GM21360 (cell line): ENCODE results near the gene LRRN2.
A peak's percentile ranks its signal among the peaks of the same experiment; 100 is the strongest.
"Not testable (repeated sequence)": the region's sequence is repeated elsewhere in the genome, so short reads cannot be mapped to it uniquely, and the experiment has no call there.

Source experiments
- ATAC-seq: cut with Tn5 transposase; IDR thresholded peaks from one replicate; pipeline ENCODE4 v1.9.1; 2021; ENCODE audit warnings: mild to moderate bottlenecking, moderate library complexity; ENCODE audit not compliant: unreplicated experiment

Gene LRRN2

DNA sequence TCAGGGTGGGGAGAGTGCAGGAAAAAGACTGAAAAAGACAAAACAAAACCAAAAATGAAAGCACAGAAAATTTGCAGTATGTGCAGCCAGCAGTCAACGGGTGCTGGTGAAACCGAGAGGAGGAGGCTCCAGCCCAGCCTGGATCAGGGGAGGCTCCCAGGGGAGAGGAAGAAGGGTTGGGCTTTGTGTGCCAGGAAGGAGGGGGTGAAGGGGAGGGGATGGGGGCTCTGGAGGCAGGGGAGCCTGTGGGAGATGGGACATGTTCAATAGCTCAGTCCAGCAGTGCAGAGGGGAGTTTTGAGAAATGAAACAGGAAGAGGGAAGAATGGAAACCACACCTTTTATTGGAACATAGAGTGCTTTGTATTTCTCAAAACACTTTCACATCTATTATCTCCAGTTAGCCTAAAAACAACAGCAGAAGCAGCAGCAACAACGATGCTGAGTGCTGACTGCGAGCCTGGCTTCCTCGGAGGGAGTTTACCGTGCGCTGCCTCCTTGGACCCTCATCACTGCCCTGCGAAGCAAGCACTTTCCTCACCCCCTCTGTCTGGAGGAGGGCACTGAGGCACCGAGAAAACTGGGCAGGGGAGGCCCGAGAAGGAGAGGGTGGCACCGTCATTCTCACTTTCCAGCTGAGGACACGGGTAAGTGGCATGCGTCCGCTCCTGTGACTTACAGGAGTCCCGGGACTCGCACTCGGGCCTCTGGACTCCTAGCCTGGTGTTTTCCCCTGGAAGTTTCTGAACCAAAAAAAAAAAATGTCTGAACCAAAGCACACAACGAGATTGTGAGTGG is 106.5 kb downstream of the LRRN2 start:
- peak; percentile 71 for ATAC-seq

- no peak for ATAC-seq
Measured at GRCh38 chr1:204577794-204578478, 107.6 kb downstream of the LRRN2 start.

GRCh38 chr1:204576422-204576821 is 109.1 kb downstream of the LRRN2 start:
- no peak for ATAC-seq

DNA sequence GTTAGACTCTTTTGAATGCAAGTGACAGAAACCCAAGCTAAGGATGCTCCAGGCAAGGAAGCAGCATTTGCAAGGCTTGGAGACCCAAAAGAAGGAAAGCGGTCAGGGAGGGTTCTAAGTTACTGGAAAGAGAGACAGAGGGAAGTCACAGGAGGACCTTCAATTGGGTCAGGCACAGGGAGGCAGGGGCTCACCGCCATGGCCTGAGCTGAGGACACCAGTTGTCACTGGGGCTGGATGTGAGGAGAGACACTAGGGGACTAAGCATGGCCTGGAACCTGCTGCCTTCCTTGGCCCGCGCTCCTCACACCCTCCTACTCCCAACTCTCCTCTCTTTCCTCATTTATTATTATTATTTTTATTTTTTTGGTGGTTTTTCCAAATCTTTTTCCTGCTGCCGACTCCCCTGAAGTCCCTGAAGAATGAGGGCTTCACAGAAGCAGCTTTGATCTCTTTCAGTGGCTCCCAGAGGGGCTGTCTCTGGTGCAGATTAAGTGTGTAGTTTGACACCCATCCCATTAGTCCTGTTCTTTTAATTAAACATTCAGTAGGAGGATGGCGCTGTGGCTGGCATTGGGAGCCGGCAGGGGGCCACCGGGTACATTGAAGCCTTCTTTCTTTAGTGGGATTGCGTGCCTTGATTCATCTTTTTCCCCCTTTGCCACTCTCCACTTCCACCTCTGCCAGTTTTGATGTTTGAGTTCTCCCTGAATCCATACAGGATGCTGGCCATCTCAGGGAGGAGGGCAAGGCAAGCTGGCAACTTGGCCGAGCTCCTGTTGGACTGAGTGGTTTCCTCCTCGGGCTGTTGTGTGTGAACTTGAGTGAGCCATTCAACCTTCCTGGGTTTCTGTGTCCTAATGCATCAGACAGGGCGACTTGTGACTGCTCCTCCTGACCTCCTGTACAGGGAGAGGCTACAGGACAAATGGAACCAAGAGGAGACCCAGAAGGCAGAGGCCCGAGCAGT is 110.0 kb downstream of the LRRN2 start:
- no peak for ATAC-seq

- no peak for ATAC-seq
Measured at GRCh38 chr1:204574865-204575163, 110.7 kb downstream of the LRRN2 start.

GRCh38 chr1:204574016-204574864 is 111.3 kb downstream of the LRRN2 start:
- ATAC-seq = no peak

- no peak for ATAC-seq
Measured at GRCh38 chr1:204572923-204573922, 112.3 kb downstream of the LRRN2 start.

DNA sequence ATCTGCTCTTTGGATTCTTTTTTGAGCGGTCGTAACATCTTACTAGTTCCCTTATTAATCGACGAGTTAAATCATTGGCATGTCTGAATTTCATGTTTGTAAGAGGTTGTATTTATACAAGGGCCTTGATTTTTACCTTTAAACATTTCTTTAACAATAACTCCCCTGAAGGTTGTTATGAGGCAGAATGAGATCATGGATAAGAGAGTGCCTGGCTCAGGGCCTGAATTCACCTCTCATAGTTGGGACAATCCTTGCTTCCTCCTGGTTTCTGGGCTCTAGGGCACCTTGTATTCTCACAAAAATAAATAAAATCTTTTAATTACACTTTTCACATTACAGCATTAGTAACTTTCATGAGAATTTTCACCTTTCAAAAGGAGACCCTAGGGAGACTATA is 113.9 kb downstream of the LRRN2 start:
- ATAC-seq = no peak

- ATAC-seq = no peak
Measured at GRCh38 chr1:204571128-204571527, 114.4 kb downstream of the LRRN2 start.

DNA sequence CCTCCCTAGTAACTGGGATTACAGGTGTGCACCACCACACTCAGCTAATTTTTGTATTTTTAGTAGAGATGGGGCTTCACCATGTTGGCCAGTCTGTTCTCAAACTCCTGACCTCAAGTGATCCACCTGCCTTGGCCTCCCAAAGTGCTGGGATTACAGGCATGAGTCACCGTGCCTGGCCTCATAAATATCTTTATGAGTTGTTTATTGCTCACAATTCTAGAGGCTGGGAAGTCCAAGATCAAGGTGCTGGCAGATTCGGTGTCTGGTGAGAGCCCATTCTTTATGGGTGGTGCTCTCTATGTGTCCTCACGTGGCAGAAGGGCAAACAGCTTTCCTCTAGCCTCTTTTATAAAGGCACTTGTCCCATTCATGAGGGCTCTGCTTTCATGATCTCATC is 115.5 kb downstream of the LRRN2 start:
- ATAC-seq = not testable (repeated sequence)

DNA sequence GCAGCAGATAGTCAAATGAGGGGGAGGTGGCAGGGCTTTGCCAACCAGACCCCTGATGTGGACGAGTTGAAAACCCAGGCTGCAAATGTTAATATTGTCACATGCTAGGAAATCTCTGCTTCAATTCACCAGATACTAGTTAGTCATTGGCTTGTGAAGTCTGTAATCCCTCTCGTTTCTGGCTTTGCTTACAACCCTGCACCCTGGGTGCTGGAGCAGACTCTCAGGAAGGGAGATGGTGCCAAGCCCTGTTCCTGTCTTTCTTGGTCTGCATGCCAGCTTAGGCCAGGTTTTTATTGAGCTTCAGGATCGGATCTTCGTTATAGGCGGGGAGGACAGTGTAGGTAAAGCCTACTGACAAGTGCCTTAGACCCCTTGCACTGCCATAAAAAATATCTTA is 116.1 kb downstream of the LRRN2 start:
- ATAC-seq = no peak

DNA sequence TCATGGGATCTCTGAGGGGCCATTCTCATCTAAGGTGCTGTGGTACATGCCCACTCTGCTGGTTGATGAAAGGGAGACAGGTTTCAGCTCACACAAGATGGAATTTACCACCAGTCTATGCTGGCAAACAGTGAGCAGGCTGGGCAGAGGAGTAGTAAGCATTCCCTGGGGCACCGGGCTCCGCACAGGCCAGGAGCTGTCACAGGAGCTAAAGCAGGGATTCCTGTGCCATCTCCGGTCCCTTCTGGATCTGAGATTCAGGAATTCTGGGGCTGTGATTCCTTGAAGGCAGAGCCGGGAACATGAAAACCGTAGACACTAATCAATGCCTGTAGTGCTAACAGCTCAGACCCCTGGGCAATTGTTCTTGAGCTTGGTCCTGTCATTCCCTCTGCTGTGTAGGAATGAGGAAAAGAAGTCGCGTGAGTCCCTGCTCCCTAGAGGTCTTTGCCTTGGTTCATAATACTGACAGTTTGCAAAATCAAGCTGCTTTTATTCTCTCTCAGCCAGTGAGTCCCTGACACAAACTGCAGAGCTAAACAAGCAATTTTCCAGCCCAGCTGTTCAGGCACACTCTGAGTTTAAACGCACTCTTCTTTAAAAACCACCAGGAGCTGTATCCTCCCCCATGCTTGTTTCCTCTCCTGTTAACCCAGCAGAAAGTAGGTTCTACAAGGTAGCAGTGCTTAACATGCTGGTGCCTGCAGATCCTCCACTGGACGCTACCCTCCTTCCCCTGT is 116.8 kb downstream of the LRRN2 start:
- no peak for ATAC-seq
